ENCODE results near the gene NFIB.

Gene NFIB

DNA sequence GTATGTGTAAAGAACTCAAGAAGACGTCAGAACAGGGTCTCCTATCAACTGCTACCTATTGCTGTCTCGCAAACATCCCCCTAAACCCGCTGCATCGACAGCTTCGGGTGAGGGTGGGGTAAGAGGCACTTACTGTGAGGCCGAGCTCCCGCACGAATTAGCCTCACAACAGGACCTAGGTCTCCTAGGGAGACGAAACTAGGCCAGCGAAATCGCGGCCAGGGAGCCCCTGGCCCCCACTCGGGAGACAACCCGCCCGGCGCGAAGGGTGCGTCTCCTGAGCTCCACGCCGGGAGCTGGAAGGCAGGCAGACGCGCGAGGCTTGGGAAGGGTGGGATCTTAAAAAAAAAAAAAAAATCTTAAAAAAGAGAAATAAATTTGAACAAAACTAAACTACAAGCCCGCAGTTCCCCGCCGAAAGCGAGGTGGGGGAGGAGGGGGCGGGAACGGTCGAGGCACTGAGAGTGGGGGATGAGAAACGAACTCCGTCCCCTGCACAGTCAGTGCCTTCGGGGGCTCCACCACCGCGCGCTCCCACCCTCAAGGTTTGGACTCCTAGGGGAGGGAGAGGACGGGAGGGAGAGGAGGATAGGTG is 33.0 kb upstream of the NFIB start:
- ChIA-PET POLR2A (no interaction called here), CTCF (interaction anchor here (0.8 to 1.3 kb wide), 2 partner anchors 12 to 995 kb away, joined by 3 to 4 read pairs; no protein-coding TSS in a partner anchor)
- no peak overlapping the region for H3K4me3 ChIP-seq (ENCODE audit: low read depth, low read length)
- TF ChIP-seq, protein P1, sequence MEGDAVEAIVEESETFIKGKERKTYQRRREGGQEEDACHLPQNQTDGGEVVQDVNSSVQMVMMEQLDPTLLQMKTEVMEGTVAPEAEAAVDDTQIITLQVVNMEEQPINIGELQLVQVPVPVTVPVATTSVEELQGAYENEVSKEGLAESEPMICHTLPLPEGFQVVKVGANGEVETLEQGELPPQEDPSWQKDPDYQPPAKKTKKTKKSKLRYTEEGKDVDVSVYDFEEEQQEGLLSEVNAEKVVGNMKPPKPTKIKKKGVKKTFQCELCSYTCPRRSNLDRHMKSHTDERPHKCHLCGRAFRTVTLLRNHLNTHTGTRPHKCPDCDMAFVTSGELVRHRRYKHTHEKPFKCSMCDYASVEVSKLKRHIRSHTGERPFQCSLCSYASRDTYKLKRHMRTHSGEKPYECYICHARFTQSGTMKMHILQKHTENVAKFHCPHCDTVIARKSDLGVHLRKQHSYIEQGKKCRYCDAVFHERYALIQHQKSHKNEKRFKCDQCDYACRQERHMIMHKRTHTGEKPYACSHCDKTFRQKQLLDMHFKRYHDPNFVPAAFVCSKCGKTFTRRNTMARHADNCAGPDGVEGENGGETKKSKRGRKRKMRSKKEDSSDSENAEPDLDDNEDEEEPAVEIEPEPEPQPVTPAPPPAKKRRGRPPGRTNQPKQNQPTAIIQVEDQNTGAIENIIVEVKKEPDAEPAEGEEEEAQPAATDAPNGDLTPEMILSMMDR (IDR thresholded peaks at IDR 0.05; ENCODE audit: insufficient read depth, low read length, missing control alignments): no peak
- DNase-seq (ENCODE audit: low read depth, low spot score): no peak

DNA sequence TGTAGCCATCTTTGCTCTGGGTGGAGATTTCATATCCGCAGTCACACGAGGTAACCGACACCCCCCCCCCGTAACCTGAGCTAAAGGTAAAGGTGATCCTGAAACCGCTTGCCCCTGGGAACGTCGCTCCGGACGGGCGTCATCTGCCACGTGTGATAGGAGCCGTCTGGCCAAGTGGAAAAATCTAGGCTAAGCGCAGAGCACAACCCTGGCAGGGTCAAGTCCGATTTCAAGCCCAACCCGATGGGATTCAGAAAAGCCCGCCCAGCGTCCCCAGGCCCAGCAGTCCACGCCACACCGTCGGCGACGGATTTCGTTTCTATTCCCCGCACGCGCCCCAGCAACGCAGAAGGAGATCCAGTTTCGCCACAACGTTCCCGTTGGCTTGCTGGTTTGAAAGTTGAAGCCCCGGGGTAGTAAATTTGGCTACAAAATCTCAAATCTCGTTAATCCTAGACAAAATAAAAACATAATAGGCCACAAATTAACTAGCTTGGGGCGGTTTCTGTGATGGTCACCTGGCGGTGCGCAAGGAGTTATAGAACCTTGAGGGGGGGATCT is 32.4 kb upstream of the NFIB start:
- no peak overlapping the region for H3K4me3 ChIP-seq (ENCODE audit: low read depth, low read length)
- TF ChIP-seq, protein P1 (IDR thresholded peaks at IDR 0.05; ENCODE audit: insufficient read depth, low read length, missing control alignments): no peak
- CTCF ChIA-PET: no interaction called here
- POLR2A ChIA-PET: no interaction called here
- DNase-seq (ENCODE audit: low read depth, low spot score): no peak

DNA sequence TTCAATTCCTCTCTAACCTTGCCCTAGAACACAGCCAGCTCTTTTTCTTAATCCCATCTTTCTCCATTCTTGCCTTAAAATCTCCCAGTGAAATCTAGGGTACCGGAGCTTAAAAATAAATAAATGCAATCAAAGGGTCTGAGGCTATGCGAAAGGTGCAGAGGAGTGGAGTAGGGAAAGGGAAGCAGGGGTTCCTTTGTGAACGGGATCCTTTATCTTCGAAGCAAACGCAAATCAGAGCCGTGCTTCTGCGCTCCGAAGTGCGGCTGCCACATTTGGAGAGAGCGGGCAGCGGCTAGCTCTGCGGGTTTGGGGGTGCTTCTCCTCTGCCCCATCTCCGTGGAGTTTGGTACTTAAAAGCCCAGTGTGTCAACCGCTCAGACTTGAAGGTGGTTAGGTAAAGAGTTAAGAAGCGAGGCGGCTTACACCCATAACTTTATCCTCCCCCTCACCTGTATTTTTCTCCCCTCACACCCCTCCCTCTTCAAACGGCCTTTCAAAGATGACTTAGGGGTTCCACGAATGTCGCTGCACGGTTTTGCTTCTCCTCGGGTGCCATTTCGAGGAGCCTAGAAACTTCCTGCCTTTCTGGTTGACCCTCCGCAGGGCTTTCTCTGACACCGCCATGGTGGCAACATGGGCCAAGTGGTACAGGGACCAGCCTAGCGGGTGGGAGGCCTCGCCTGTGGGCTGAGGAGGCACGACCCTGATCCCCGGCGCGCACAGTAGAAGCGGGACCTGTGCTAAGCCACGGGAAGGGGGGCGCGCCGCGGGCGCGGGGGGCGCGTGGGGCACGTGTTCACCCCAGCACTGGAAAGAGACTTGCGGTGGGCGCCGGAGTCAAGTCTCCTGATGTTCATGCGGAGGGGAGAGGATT is 31.7 kb upstream of the NFIB start:
- DNase-seq (ENCODE audit: low read depth, low spot score): no peak
- CTCF ChIA-PET: interaction anchor here (1.1 to 1.8 kb wide), 2 partner anchors 8 to 918 kb away, joined by 3 to 11 read pairs; no protein-coding TSS in a partner anchor
- H3K4me3 ChIP-seq (ENCODE audit: low read depth, low read length): no peak overlapping the region
- TF ChIP-seq, protein P1 (IDR thresholded peaks at IDR 0.05; ENCODE audit: insufficient read depth, low read length, missing control alignments): no peak
- POLR2A ChIA-PET: no interaction called here

DNA sequence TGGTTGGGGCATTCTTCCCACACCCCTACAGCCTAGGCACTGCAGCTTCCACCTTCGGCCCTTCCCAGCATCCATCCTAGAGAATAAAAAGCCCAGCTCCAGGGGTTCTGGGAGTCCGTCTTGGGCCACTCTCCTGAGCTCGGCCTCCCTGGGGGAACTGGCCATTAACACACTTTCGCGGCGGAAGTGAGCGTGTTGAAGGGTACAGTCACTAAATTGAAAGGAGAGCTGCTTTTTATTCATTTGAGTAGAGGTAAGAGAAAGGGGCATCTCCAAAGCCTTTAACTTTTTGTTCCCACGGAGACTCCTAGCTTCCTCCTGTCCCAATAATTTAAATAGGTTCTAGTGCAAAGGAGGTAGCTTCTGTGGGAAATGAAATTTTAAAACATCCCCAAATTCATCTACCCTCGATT is 31.0 kb upstream of the NFIB start:
- ChIA-PET POLR2A (no interaction called here), CTCF (interaction anchor here (1.1 to 1.8 kb wide), 2 partner anchors 9 to 917 kb away, joined by 3 to 11 read pairs; no protein-coding TSS in a partner anchor)
- DNase-seq (ENCODE audit: low read depth, low spot score): no peak

DNA sequence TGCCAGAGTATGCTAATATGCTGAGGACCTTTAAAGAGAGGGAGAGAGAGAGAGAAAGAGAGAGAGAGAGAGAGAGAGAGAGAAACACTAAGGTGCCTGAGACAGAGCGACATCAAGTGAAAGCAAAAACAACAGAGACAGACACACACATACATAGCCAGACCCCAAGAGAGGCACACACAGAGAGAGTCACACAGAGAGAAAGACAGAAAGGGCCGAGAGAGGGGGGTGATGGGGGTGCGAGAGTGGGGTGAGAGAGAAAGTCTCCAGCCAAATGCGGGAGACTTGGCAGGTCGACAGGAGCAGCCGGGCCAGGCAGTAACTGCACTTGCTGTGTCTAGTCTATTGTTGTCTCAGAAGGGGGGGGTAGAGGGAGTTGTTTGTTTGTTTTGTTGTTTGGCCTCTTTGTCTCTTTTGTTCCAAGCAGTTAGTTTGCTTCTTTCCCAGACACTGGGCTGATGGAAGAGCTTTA is 30.1 kb upstream of the NFIB start:
- no peak overlapping the region for H3K4me3 ChIP-seq (ENCODE audit: low read depth, low read length)
- TF ChIP-seq, protein P1 (IDR thresholded peaks at IDR 0.05; ENCODE audit: insufficient read depth, low read length, missing control alignments): no peak
- DNase-seq (ENCODE audit: low read depth, low spot score): no peak
- CTCF ChIA-PET: interaction anchor here (1.8 kb wide), 1 partner anchor 10 kb away, joined by 11 read pairs; no protein-coding TSS in a partner anchor
- POLR2A ChIA-PET: no interaction called here

More for the DNA sequence above, 31.0 kb upstream of the NFIB start:
- no peak overlapping the region for H3K4me3 ChIP-seq (ENCODE audit: low read depth, low read length)
- TF ChIP-seq, protein P1 (IDR thresholded peaks at IDR 0.05; ENCODE audit: insufficient read depth, low read length, missing control alignments): no peak

Measured in AG04449 (cell line).